Adrenal gland (tissue), 12 donors: ENCODE results near the gene GJB4. TPM values are rescaled to one million over a fixed set of nuclear protein-coding genes. Genes with fewer than 3 reads are reported as not detected.

Experiments used
- DNase-seq, 7 donors: peaks; one replicate each; pipeline ENCODE4 v3.0.0-alpha.2; 2019 to 2020
- H3K27ac ChIP-seq, 5 donors: fragments of 200-600 bp; sonication (generic) in 4 of 5; 1 replicate in 3 of 5; 2 replicates in 2 of 5; pipeline versions ENCODE4 v1.5.1 to v1.8.0; 2016 to 2020; ENCODE audit warnings: mild to moderate bottlenecking in 1 of 5
- H3K27me3 ChIP-seq: fragments of 200-600 bp; 2 replicates; pipeline ENCODE4 v1.8.0; 2021
- H3K36me3 ChIP-seq, 2 donors: fragments of 200-600 bp; replicated peaks in 1 of 2; 1 replicate in 1 of 2; 2 replicates in 1 of 2; pipeline versions ENCODE4 v1.5.1 to v1.8.0; 2018 to 2022
- H3K4me1 ChIP-seq, 2 donors: fragments of 200-600 bp; replicated peaks in 1 of 2; 1 replicate in 1 of 2; 2 replicates in 1 of 2; pipeline versions ENCODE4 v1.5.1 to v1.8.0; 2018 to 2021
- H3K4me3 ChIP-seq, 4 donors: fragments of 200-600 bp; sonication (generic) in 3 of 4; one replicate each; pipeline ENCODE4 v1.5.1; 2016 to 2018
- H3K9me3 ChIP-seq, 3 donors: fragments of 200-600 bp; sonication (generic) in 1 of 3; replicated peaks in 1 of 3; 1 replicate in 2 of 3; 2 replicates in 1 of 3; pipeline versions ENCODE4 v1.5.1 to v1.8.0; 2016 to 2021
- POLR2A ChIP-seq, 2 donors: fragments of 450-650 bp; IDR thresholded peaks; one replicate each; pipeline ENCODE4 v1.6.1; 2017; ENCODE audit warnings: antibody characterized with exemption in 2 of 2, mild to moderate bottlenecking in 2 of 2, moderate library complexity in 1 of 2
- WGBS, 4 donors: extraction: QIAGEN DNeasy Blood & Tissue Kit in 2 of 4; methylation state at CpG; one replicate each; pipeline versions ENCODE4 v1.1.5 to v1.1.7; 2013 to 2017; 5-methylcytosine and 5-hydroxymethylcytosine counted together
- intact Hi-C, 2 donors: fragments of 100-400 bp; cut with DNase I; formaldehyde crosslinking; loops; one replicate each; pipeline versions ENCODE4 v1.14.1 to v1.15.0; 2022 to 2023
- polyA plus RNA-seq, 3 donors: library from polyadenylated mRNA; stranded (reverse); fragments of 200-250 nt in 2 of 3; fragments of 350-450 nt in 1 of 3; fragmentation: Illumina TruSeq in 1 of 3; extraction: RNeasy Lipid Tissue Mini Kit (QIAGEN cat#74804) in 1 of 3; gene quantifications; one replicate each; pipeline ENCODE4 v1.2.3, GENCODE V29; 2013 to 2014
- total RNA-seq, 9 donors: library from RNA; depleted of rRNA in 4 of 9; stranded (reverse); fragments of >200 nt in 4 of 9; fragments of 120-200 nt in 1 of 9; fragmentation: NEBNext Ultra II Directional in 1 of 9; extraction: Animal tissue kit (Norgen Biotek cat#: 25700) in 1 of 9; gene quantifications; one replicate each; pipeline versions ENCODE4 v1.1.0 to v1.2.4, GENCODE V29; 2013 to 2023
- TF ChIP-seq, protein P1 (sequence below), 6 experiments: fragments of 450-650 bp in 4 of 6; fragments of 200-600 bp in 2 of 6; sonication (generic) in 1 of 6; IDR thresholded peaks; 1 replicate in 5 of 6; 2 replicates in 1 of 6; pipeline versions ENCODE4 v1.5.1 to v1.8.0; 2016 to 2021; ENCODE audit warnings: antibody characterized with exemption in 6 of 6, mild to moderate bottlenecking in 2 of 6, moderate library complexity in 1 of 6
- donor health status: healthy with polysubstance abuse.
- donor health status: Bipolar disorder and iron deficiency.
- donor health status: DM: yes; HTN: yes; CAD: no.
- donor health status: DM: no; HTN: no; CAD: no.
- donor health status: DM: no; HTN: no; CAD: no.
- donor health status: DM: yes; HTN: yes; CAD: no.

Gene GJB4
- total and polyA plus RNA-seq, 12 donors, result not detected

- no peak overlapping the region for H3K27ac ChIP-seq
- H3K9me3 ChIP-seq, result no peaks in the 10 kb centered on the region
- intact Hi-C loops, result no loop called here
- H3K27me3 ChIP-seq, result no peaks in the 10 kb centered on the region
- TF ChIP-seq POLR2A (IDR thresholded peaks at IDR 0.05), result no peak
- TF ChIP-seq, protein P1, sequence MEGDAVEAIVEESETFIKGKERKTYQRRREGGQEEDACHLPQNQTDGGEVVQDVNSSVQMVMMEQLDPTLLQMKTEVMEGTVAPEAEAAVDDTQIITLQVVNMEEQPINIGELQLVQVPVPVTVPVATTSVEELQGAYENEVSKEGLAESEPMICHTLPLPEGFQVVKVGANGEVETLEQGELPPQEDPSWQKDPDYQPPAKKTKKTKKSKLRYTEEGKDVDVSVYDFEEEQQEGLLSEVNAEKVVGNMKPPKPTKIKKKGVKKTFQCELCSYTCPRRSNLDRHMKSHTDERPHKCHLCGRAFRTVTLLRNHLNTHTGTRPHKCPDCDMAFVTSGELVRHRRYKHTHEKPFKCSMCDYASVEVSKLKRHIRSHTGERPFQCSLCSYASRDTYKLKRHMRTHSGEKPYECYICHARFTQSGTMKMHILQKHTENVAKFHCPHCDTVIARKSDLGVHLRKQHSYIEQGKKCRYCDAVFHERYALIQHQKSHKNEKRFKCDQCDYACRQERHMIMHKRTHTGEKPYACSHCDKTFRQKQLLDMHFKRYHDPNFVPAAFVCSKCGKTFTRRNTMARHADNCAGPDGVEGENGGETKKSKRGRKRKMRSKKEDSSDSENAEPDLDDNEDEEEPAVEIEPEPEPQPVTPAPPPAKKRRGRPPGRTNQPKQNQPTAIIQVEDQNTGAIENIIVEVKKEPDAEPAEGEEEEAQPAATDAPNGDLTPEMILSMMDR (IDR thresholded peaks at IDR 0.05), result no peak
- no peaks in the 10 kb centered on the region for H3K36me3 ChIP-seq
- no peak overlapping the region for H3K4me3 ChIP-seq
- H3K4me1 ChIP-seq, result peaks cover 20 to 33% of the 10 kb centered on the region in 2 donors
- WGBS, 4 donors, result 87 to 97% (median 92%) methylated on average over 6 of the region's 6 CpGs
- DNase-seq, result no peak
Observed at GRCh38 chr1:34796990-34797389, 37.5 kb downstream of the GJB4 start.

- intact Hi-C loops, result no loop called here
- WGBS, 4 donors, result 69 to 86% (median 79%) methylated on average over 6 of the region's 6 CpGs
- no peaks in the 10 kb centered on the region for H3K36me3 ChIP-seq
Observed at GRCh38 chr1:34800214-34800613, 40.7 kb downstream of the GJB4 start.

DNA sequence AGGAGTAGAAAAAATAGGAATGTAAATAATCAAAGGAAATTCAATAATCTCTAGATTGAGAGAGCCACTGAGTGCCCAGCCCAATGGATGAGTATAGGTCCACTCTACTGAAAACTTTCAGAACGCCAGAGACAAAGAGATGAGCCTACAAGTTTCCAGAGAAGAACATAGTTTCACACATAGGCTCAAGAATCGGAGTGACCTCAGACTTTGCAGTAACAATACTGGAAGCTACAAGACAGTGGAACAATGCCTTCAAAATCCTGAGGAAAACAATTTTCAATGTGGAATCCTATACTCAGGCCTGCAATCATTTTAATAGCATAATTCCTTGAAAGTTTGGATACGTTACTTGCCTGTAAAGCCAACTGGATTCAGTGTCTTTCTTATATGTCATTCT, 44.2 kb downstream of the GJB4 start:
- peaks cover 12 to 19% of the 10 kb centered on the region in 2 donors for H3K4me1 ChIP-seq
- no peak for DNase-seq
- TF ChIP-seq, protein P1 (IDR thresholded peaks at IDR 0.05), result no peak
- no peak for TF ChIP-seq POLR2A (IDR thresholded peaks at IDR 0.05)
- H3K27ac ChIP-seq, result no peak overlapping the region
- no peaks in the 10 kb centered on the region for H3K27me3 ChIP-seq
- H3K9me3 ChIP-seq, result no peaks in the 10 kb centered on the region
- no peaks in the 10 kb centered on the region for H3K36me3 ChIP-seq
- intact Hi-C loops, result no loop called here
- WGBS, 4 donors, result 92 to 99% (median 95%) methylated on average over 3 of the region's 3 CpGs
- H3K4me3 ChIP-seq, result no peak overlapping the region

More at GRCh38 chr1:34800214-34800613, 40.7 kb downstream of the GJB4 start:
- peak in 2 of 7 donors; percentile 64 to 66 for DNase-seq
- Histone ChIP-seq H3K27ac (peak overlapping the region in 3 of 5 donors; percentile 33 to 80 (median 49)), H3K4me1 (peaks cover 16 to 26% of the 10 kb centered on the region in 2 donors), H3K27me3 (no peaks in the 10 kb centered on the region), H3K4me3 (no peak overlapping the region), H3K9me3 (no peaks in the 10 kb centered on the region)
- TF ChIP-seq, protein P1 (IDR thresholded peaks at IDR 0.05), result no peak
- no peak for TF ChIP-seq POLR2A (IDR thresholded peaks at IDR 0.05)

GRCh38 chr1:34806396-34806795, 46.9 kb downstream of the GJB4 start:
- Histone ChIP-seq H3K4me3 (no peak overlapping the region), H3K36me3 (no peaks in the 10 kb centered on the region), H3K27ac (no peak overlapping the region), H3K9me3 (no peaks in the 10 kb centered on the region), H3K27me3 (no peaks in the 10 kb centered on the region), H3K4me1 (no peaks in the 10 kb centered on the region)
- WGBS, 4 donors, result 55 to 87% (median 82%) methylated on average over 3 of the region's 3 CpGs
- TF ChIP-seq, protein P1 (IDR thresholded peaks at IDR 0.05), result no peak
- TF ChIP-seq POLR2A (IDR thresholded peaks at IDR 0.05), result no peak
- intact Hi-C loops, result no loop called here
- no peak for DNase-seq
